ENCODE results near the gene PLA2G15. TPM values are rescaled to one million over a fixed set of nuclear protein-coding genes. Genes with fewer than 3 reads are reported as not detected.

Gene PLA2G15
- total and polyA plus RNA-seq, 2 of the 13 experiments (the other 11 are each of a cell fraction or from before 2014, with no cell fraction given): 14.4 to 23.7 TPM

- peak; percentile 63; the same call in 1 of the 2 replicates for TF ChIP-seq NFIC (IDR thresholded peaks at IDR 0.05; ENCODE audit: low read length)
- TF ChIP-seq ZNF44 (CRISPR knock-in tag; IDR thresholded peaks at IDR 0.05): peak; percentile 70
- TF ChIP-seq ZNF572 (CRISPR knock-in tag; IDR thresholded peaks at IDR 0.05): peak; percentile 21
- no peak for TF ChIP-seq GLMP (CRISPR knock-in tag; IDR thresholded peaks at IDR 0.05; ENCODE audit: borderline replicate concordance)
- TF ChIP-seq ATF5 (CRISPR knock-in tag; IDR thresholded peaks at IDR 0.05; ENCODE audit: low read depth): no peak
- TF ChIP-seq SP140L (CRISPR knock-in tag; IDR thresholded peaks at IDR 0.05; ENCODE audit: borderline replicate concordance): no peak
- no peak; the same call in 1 of the 2 replicates for TF ChIP-seq ZNF724P (CRISPR knock-in tag; IDR thresholded peaks at IDR 0.05; ENCODE audit: borderline replicate concordance)
- no peak for TF ChIP-seq ATF6 (CRISPR knock-in tag; conservative IDR thresholded peaks at IDR 0.05)
- TF ChIP-seq FOXO1 (CRISPR knock-in tag; IDR thresholded peaks at IDR 0.05): peak; percentile 69; the same call in 1 of the 2 replicates
- peak; percentile 85 for TF ChIP-seq HDAC1 (CRISPR knock-in tag; IDR thresholded peaks at IDR 0.05)
- no peak for TF ChIP-seq ZNF562 (CRISPR knock-in tag; IDR thresholded peaks at IDR 0.05; ENCODE audit: borderline replicate concordance)
- TF ChIP-seq KAT2B (IDR thresholded peaks at IDR 0.05; ENCODE audit: borderline replicate concordance, low read depth, low read length): no peak
- TF ChIP-seq SP5 (CRISPR knock-in tag; IDR thresholded peaks at IDR 0.05; ENCODE audit: borderline replicate concordance, low read depth): peak; percentile 98
- no peak for TF ChIP-seq DNMT3B (CRISPR knock-in tag; conservative IDR thresholded peaks at IDR 0.05)
- TF ChIP-seq TBX3 (IDR thresholded peaks at IDR 0.05; ENCODE audit: borderline replicate concordance): peak; percentile 65; the same call in 1 of the 2 replicates
- peak; percentile 94 for TF ChIP-seq HNF4A (CRISPR knock-in tag; IDR thresholded peaks at IDR 0.05)
- 0 out of 2 replicates have a peak, but pooled peaks have one; percentile 81 for TF ChIP-seq ZNF101 (CRISPR knock-in tag; IDR thresholded peaks at IDR 0.05; ENCODE audit: borderline replicate concordance, low read depth)
- no peak for TF ChIP-seq ZSCAN29 (CRISPR knock-in tag; conservative IDR thresholded peaks at IDR 0.05)
- TF ChIP-seq HNRNPK (IDR thresholded peaks at IDR 0.05; ENCODE audit: low read depth, low read length, poor library complexity, severe bottlenecking): no peak
- no peak; the same call in 1 of the 2 replicates for TF ChIP-seq ZMYM4 (CRISPR knock-in tag; IDR thresholded peaks at IDR 0.05)
- TF ChIP-seq, protein P1, sequence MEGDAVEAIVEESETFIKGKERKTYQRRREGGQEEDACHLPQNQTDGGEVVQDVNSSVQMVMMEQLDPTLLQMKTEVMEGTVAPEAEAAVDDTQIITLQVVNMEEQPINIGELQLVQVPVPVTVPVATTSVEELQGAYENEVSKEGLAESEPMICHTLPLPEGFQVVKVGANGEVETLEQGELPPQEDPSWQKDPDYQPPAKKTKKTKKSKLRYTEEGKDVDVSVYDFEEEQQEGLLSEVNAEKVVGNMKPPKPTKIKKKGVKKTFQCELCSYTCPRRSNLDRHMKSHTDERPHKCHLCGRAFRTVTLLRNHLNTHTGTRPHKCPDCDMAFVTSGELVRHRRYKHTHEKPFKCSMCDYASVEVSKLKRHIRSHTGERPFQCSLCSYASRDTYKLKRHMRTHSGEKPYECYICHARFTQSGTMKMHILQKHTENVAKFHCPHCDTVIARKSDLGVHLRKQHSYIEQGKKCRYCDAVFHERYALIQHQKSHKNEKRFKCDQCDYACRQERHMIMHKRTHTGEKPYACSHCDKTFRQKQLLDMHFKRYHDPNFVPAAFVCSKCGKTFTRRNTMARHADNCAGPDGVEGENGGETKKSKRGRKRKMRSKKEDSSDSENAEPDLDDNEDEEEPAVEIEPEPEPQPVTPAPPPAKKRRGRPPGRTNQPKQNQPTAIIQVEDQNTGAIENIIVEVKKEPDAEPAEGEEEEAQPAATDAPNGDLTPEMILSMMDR (CRISPR knock-in tag; IDR thresholded peaks at IDR 0.05): peak; percentile 43
- TF ChIP-seq NONO (IDR thresholded peaks at IDR 0.05): no peak
- peak; percentile 60; the same call in 1 of the 2 replicates for TF ChIP-seq NONO (CRISPR knock-in tag; conservative IDR thresholded peaks at IDR 0.05)
- no peak for TF ChIP-seq SP1 (IDR thresholded peaks at IDR 0.05)
- peak; percentile 48; the same call in 1 of the 2 replicates for TF ChIP-seq SP1 (CRISPR knock-in tag; IDR thresholded peaks at IDR 0.05)
These were observed 10.7 kb upstream of the PLA2G15 start (continued) for GRCh38 chr16:68234188-68235107.

Measured in HepG2 (cell line).